Keratinocyte (primary cell): ENCODE data around the gene DNAJB11. TPM values are rescaled to one million over a fixed set of nuclear protein-coding genes. Genes with fewer than 3 reads are reported as not detected.

ENCODE experiments used
- DNase-seq: peaks from one replicate; pipeline ENCODE4 v3.0.0-alpha.2; 2011; ENCODE audit warnings: low read depth, missing footprints, low spot score
- FAIRE-seq: peaks from 2 replicates; lab custom pipeline; 2011; peaks lifted over from hg19 to GRCh38; lab: Jason Lieb, UNC
- H2AFZ ChIP-seq: 2 replicates; pipeline ENCODE4 v1.6.0; 2012; ENCODE audit warnings: low read length, control low read depth, inconsistent platforms; ENCODE audit not compliant: control insufficient read depth
- H3K27ac ChIP-seq: 2 replicates; pipeline ENCODE4 v1.5.1; 2011; ENCODE audit warnings: low read length; ENCODE audit not compliant: control insufficient read depth, insufficient read depth
- H3K27me3 ChIP-seq: 3 replicates; pipeline ENCODE4 v1.6.0; 2011; ENCODE audit warnings: low read length; ENCODE audit not compliant: control insufficient read depth, insufficient read depth; ENCODE audit errors: extremely low read depth
- H3K36me3 ChIP-seq, 2 experiments: 2 replicates in 1 of 2; 3 replicates in 1 of 2; pipeline ENCODE4 v1.5.1; 2011; ENCODE audit warnings: low read length in 2 of 2, mild to moderate bottlenecking in 1 of 2; ENCODE audit not compliant: control insufficient read depth in 2 of 2, insufficient read depth in 2 of 2; ENCODE audit errors: extremely low read depth in 1 of 2
- H3K4me1 ChIP-seq: 3 replicates; pipeline ENCODE4 v1.5.1; 2011; ENCODE audit warnings: low read length; ENCODE audit not compliant: control insufficient read depth, insufficient read depth; ENCODE audit errors: extremely low read depth
- H3K4me2 ChIP-seq: 3 replicates; pipeline ENCODE4 v1.6.0; 2011; ENCODE audit warnings: low read depth, low read length; ENCODE audit not compliant: control insufficient read depth, insufficient read depth; ENCODE audit errors: extremely low read depth
- H3K4me3 ChIP-seq, 3 experiments: fragments of 200-600 bp in 1 of 3; sonication (generic) in 1 of 3; 2 replicates in 2 of 3; 3 replicates in 1 of 3; pipeline ENCODE4 v1.5.1; 2011 to 2016; ENCODE audit warnings: low read length in 3 of 3, mild to moderate bottlenecking in 3 of 3, control low read depth in 2 of 3, inconsistent platforms in 1 of 3, low read depth in 1 of 3, mixed read lengths in 1 of 3, mixed run types in 1 of 3, moderate library complexity in 1 of 3; ENCODE audit not compliant: control insufficient read depth in 2 of 3, insufficient read depth in 2 of 3; ENCODE audit errors: extremely low read depth in 1 of 3
- H3K79me2 ChIP-seq: 2 replicates; pipeline ENCODE4 v1.6.0; 2012; ENCODE audit warnings: low read length; ENCODE audit not compliant: control insufficient read depth, insufficient read depth
- H3K9ac ChIP-seq: 3 replicates; pipeline ENCODE4 v1.6.0; 2011; ENCODE audit warnings: low read length; ENCODE audit not compliant: control insufficient read depth, insufficient read depth; ENCODE audit errors: extremely low read depth
- H3K9me1 ChIP-seq: 3 replicates; pipeline ENCODE4 v1.6.0; 2011; ENCODE audit warnings: low read length; ENCODE audit not compliant: control insufficient read depth, insufficient read depth; ENCODE audit errors: extremely low read depth
- H3K9me3 ChIP-seq: 2 replicates; pipeline ENCODE4 v1.5.1; 2012; ENCODE audit warnings: low read depth, low read length; ENCODE audit not compliant: control insufficient read depth
- H4K20me1 ChIP-seq: 3 replicates; pipeline ENCODE4 v1.6.0; 2011; ENCODE audit warnings: low read length; ENCODE audit not compliant: control insufficient read depth, insufficient read depth; ENCODE audit errors: extremely low read depth
- EZH2 ChIP-seq: IDR thresholded peaks from one replicate; pipeline ENCODE4 v1.6.1; 2012; ENCODE audit warnings: inconsistent platforms, mild to moderate bottlenecking, low read length, moderate library complexity
- dilution Hi-C: fragments of 300-500 bp; cut with MboI; formaldehyde crosslinking; loops from one replicate; pipeline ENCODE4 v1.7.0; 2020; ENCODE audit warnings: low sequenced_read_pairs; ENCODE audit not compliant: extremely low pct_ligation_motif_present
- polyA plus RNA-seq, 5 experiments: library from polyadenylated mRNA; depleted of rRNA in 3 of 5; stranded (reverse) in 3 of 5; stranded (forward) in 1 of 5; unstranded in 1 of 5; fragments of >200 nt; gene quantifications; 1 replicate in 1 of 5; 2 replicates in 3 of 5; 3 replicates in 1 of 5; pipeline versions ENCODE4 v1.2.1 to v1.2.3, GENCODE V29; 2011 to 2012; ENCODE audit warnings: missing spikeins in 2 of 5, low read depth in 1 of 5, low replicate concordance in 1 of 5
- TF ChIP-seq, protein P1 (sequence below), 3 experiments: IDR thresholded peaks in 1 of 3; conservative IDR thresholded peaks in 1 of 3; optimal IDR thresholded peaks in 1 of 3; 2 replicates in 2 of 3; 3 replicates in 1 of 3; pipeline versions ENCODE3 to v1.5.1; 2011; ENCODE audit warnings: low read length in 3 of 3, mild to moderate bottlenecking in 3 of 3, moderate library complexity in 2 of 3, control low read depth in 1 of 3, inconsistent platforms in 1 of 3; ENCODE audit not compliant: insufficient read depth in 2 of 3; ENCODE audit errors: extremely low read depth in 1 of 3

The DNAJB11 gene
- polyA plus RNA-seq, 1 donor (not counting 4 experiments of a cell fraction or from before 2014, with no cell fraction given) = 61.8 TPM

- dilution Hi-C loops = no loop called here
- H3K4me3 ChIP-seq = no peak overlapping the region
- H3K27me3 ChIP-seq = no peaks in the 10 kb centered on the region
- H3K79me2 ChIP-seq = no peaks in the 10 kb centered on the region
- no peak for FAIRE-seq
- H2AFZ ChIP-seq = no peak overlapping the region
- H4K20me1 ChIP-seq = no peaks in the 10 kb centered on the region
- no peaks in the 10 kb centered on the region for H3K9me3 ChIP-seq
- no peak overlapping the region for H3K27ac ChIP-seq
- TF ChIP-seq, protein P1, sequence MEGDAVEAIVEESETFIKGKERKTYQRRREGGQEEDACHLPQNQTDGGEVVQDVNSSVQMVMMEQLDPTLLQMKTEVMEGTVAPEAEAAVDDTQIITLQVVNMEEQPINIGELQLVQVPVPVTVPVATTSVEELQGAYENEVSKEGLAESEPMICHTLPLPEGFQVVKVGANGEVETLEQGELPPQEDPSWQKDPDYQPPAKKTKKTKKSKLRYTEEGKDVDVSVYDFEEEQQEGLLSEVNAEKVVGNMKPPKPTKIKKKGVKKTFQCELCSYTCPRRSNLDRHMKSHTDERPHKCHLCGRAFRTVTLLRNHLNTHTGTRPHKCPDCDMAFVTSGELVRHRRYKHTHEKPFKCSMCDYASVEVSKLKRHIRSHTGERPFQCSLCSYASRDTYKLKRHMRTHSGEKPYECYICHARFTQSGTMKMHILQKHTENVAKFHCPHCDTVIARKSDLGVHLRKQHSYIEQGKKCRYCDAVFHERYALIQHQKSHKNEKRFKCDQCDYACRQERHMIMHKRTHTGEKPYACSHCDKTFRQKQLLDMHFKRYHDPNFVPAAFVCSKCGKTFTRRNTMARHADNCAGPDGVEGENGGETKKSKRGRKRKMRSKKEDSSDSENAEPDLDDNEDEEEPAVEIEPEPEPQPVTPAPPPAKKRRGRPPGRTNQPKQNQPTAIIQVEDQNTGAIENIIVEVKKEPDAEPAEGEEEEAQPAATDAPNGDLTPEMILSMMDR (optimal IDR thresholded peaks at IDR 0.05 in 1 of 3, IDR thresholded peaks at IDR 0.05 in 1 of 3, conservative IDR thresholded peaks at IDR 0.05 in 1 of 3; ENCODE audit: extremely low read depth in 1 of 3, insufficient read depth in 2 of 3, low read length in 3 of 3) = no peak
- TF ChIP-seq EZH2 = no peak
- H3K36me3 ChIP-seq = no peaks in the 10 kb centered on the region
- H3K4me1 ChIP-seq = no peaks in the 10 kb centered on the region
- H3K4me2 ChIP-seq = no peak overlapping the region
- no peak for DNase-seq
- H3K9ac ChIP-seq = no peak overlapping the region
- H3K9me1 ChIP-seq = no peaks in the 10 kb centered on the region
Measured at GRCh38 chr3:186628756-186629155, 58.2 kb downstream of the DNAJB11 start.

GRCh38 chr3:186630950-186631641, 60.6 kb downstream of the DNAJB11 start:
- Histone ChIP-seq H3K27ac (no peak overlapping the region), H4K20me1 (no peaks in the 10 kb centered on the region), H3K79me2 (no peaks in the 10 kb centered on the region), H3K4me2 (no peak overlapping the region), H3K27me3 (no peaks in the 10 kb centered on the region), H3K36me3 (no peaks in the 10 kb centered on the region), H3K9me3 (no peaks in the 10 kb centered on the region), H2AFZ (no peak overlapping the region), H3K9ac (no peak overlapping the region), H3K4me3 (no peak overlapping the region), H3K4me1 (no peaks in the 10 kb centered on the region), H3K9me1 (no peaks in the 10 kb centered on the region)
- TF ChIP-seq EZH2 = no peak
- TF ChIP-seq, protein P1 (optimal IDR thresholded peaks at IDR 0.05 in 1 of 3, IDR thresholded peaks at IDR 0.05 in 1 of 3, conservative IDR thresholded peaks at IDR 0.05 in 1 of 3; ENCODE audit: extremely low read depth in 1 of 3, insufficient read depth in 2 of 3, low read length in 3 of 3) = no peak
- DNase-seq = no peak
- no peak for FAIRE-seq
- dilution Hi-C loops = no loop called here
